ENCODE data around the gene IL1RAPL2. TPM values are rescaled to one million over a fixed set of nuclear protein-coding genes. Genes with fewer than 3 reads are reported as not detected.

Gene IL1RAPL2
- total RNA-seq, result 5.4 TPM in 1 of 2 replicates, not detected in the other

DNA sequence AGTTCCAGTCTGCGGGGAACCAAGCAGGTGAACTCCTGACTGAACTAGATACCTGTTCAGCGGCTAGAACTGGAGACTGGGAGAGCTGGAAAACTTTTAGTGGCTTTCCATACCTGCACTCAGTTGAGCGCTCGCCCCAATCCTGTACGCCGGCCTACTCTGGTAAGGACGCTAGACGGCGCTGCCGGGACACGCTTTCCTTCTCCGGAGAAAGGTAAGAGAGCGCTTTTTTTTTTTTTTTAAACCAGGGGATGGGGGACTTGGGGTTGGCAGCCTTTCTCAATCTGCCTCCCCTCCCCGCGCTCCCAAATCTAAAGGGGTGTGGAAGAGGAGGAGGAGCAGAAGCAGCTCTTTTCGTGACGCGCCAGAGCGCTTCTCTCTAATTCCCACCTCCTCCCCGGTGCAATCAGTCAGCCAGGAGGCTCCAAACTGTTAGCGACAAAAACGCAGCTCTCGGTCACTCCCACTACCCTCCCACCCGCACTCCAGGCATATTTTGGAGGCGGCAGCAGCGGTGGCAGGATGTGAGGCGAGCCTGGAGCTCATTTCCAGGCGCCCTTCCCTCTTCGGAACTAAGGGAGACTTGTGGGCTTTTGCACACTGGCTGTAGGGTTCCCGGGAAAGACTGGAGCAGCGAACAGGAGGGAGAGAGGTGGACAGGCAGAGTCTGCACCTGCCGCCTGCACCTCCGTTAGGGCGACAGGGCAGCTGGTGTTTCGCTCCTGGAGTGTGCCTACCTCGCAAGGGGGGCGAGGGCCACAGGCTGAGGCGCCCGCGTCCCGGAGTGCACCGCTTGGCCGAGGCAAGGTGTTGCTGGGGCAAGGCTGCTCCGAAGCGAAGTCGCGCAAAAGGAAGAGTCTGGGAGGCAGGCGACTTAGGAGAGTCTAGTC lies at the start of gene IL1RAPL2:
Gene IL1RAPL2 (plus strand): TSS at position 409 of the 890 bp plus-strand sequence.

DNA sequence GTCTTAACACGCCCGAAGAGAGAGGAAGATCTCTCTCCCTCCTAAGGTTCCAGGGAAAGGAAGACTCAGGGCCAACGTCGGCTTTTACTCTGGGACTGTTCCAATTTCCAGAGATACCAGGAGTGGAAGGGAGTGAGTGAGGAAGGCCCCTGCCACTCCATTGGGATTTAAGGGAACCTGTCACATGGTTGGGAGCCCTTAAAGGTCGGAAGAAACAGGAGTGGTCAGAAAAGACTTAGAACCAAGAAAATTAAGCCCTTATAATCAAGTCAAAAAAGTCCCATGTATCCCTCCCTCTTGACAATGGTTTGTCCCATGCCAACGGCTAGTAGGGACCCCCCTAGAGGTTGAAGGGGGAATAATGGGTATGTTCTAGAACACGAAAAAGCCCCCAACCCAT lies 654.6 kb downstream of the IL1RAPL2 start, which contains the start of gene TEX13A:
Gene TEX13A (minus strand): TSS at position 59 of the 400 bp plus-strand sequence. CDS start 297 bp downstream, outside the sequence.

Small RNA genes lying within 50 kb of the gene (small RNA-seq; reads per million reads assigned to genes)
- not detected for gene RNU6-207P (ENCODE audit: low replicate concordance)
